ENCODE measurements around the gene INHA.
A peak's percentile ranks its signal among the peaks of the same experiment; 100 is the strongest.

INHA gene

GRCh38 chr2:219572237-219573001, at the start of gene INHA:
INHA (plus strand) TSS chr2:219572310; CDS start chr2:219572375, 65 bp downstream.
- H3K4me3 ChIP-seq, result peak within 1 kb of the TSS; percentile 51 to 74 (median 56)
- H3K27ac ChIP-seq, result peak within 1 kb of the TSS; percentile 46 to 89 (median 80)

- Histone ChIP-seq H3K4me3 (no peak overlapping the region), H3K27ac (no peak overlapping the region)
Measured at GRCh38 chr2:219523031-219523671, 49.0 kb upstream of the INHA start.

GRCh38 chr2:219524817-219525216, 47.3 kb upstream of the INHA start:
- no peak overlapping the region for H3K27ac ChIP-seq
- H3K4me3 ChIP-seq, result no peak overlapping the region

GRCh38 chr2:219525533-219526232, 46.4 kb upstream of the INHA start:
- no peak overlapping the region for H3K4me3 ChIP-seq
- H3K27ac ChIP-seq, result no peak overlapping the region

- no peak overlapping the region for H3K4me3 ChIP-seq
- no peak overlapping the region for H3K27ac ChIP-seq
Measured at GRCh38 chr2:219526320-219527075, 45.6 kb upstream of the INHA start.

- H3K27ac ChIP-seq, result no peak overlapping the region
- no peak overlapping the region for H3K4me3 ChIP-seq
Measured at GRCh38 chr2:219527076-219527394, 45.1 kb upstream of the INHA start.

- H3K27ac ChIP-seq, result no peak overlapping the region
- H3K4me3 ChIP-seq, result no peak overlapping the region
Measured at GRCh38 chr2:219527472-219527871, 44.6 kb upstream of the INHA start.

- no peak overlapping the region for H3K4me3 ChIP-seq
- H3K27ac ChIP-seq, result no peak overlapping the region
Measured at GRCh38 chr2:219530048-219530963, 41.8 kb upstream of the INHA start.

GRCh38 chr2:219531639-219532377, 40.3 kb upstream of the INHA start:
- H3K27ac ChIP-seq, result no peak overlapping the region
- H3K4me3 ChIP-seq, result no peak overlapping the region

GRCh38 chr2:219532378-219532649, 39.8 kb upstream of the INHA start:
- Histone ChIP-seq H3K27ac (no peak overlapping the region), H3K4me3 (no peak overlapping the region)

GRCh38 chr2:219533930-219534661, 38.0 kb upstream of the INHA start:
- Histone ChIP-seq H3K4me3 (no peak overlapping the region), H3K27ac (no peak overlapping the region)

- Histone ChIP-seq H3K4me3 (no peak overlapping the region), H3K27ac (no peak overlapping the region)
Measured at GRCh38 chr2:219536425-219536824, 35.7 kb upstream of the INHA start.

- H3K27ac ChIP-seq, result no peak overlapping the region
- H3K4me3 ChIP-seq, result no peak overlapping the region
Measured at GRCh38 chr2:219536967-219537366, 35.1 kb upstream of the INHA start.

GRCh38 chr2:219537657-219538488, 34.2 kb upstream of the INHA start:
- Histone ChIP-seq H3K27ac (peak overlapping the region in 1 of 21 experiments; percentile 10), H3K4me3 (no peak overlapping the region)

- Histone ChIP-seq H3K27ac (peak overlapping the region in 1 of 21 experiments; percentile 10), H3K4me3 (no peak overlapping the region)
Measured at GRCh38 chr2:219538504-219538951, 33.6 kb upstream of the INHA start.

- H3K27ac ChIP-seq, result peak overlapping the region in 1 of 21 experiments; percentile 10
- H3K4me3 ChIP-seq, result no peak overlapping the region
Measured at GRCh38 chr2:219538956-219539788, 32.9 kb upstream of the INHA start.

Data from skin epidermis (tissue), 12 donors.